Endothelial cell of umbilical vein (primary cell): ENCODE results near the gene PEX10. TPM values are rescaled to one million over a fixed set of nuclear protein-coding genes. Genes with fewer than 3 reads are reported as not detected.

ENCODE experiments used
- BruUV-seq: library from RNA; stranded (reverse); fragments of 400-500 nt; replicated peaks from 2 replicates; lab custom pipeline; 2021; lab: Mats Ljungman, UMichigan
- CTCF ChIA-PET: fragments of 300-600, 350-600 bp; sonication (Branson Sonifier 250); formaldehyde crosslinking; loops from one replicate; lab custom pipeline; 2021; ENCODE audit warnings: antibody characterized with exemption, inconsistent platforms; lab: Charles Lee
- POLR2A ChIA-PET: fragments of 300-600, 350-600 bp; sonication (Branson Sonifier 250); formaldehyde crosslinking; loops from one replicate; lab custom pipeline; 2021; ENCODE audit warnings: antibody characterized with exemption, inconsistent platforms; lab: Charles Lee
- DNase-seq: peaks from one replicate; pipeline ENCODE4 v3.0.0-alpha.2; 2011; ENCODE audit warnings: low read depth, low spot score
- FAIRE-seq: peaks from 2 replicates; lab custom pipeline; 2011; peaks lifted over from hg19 to GRCh38; lab: Jason Lieb, UNC
- H2AFZ ChIP-seq: 2 replicates; pipeline ENCODE4 v1.6.0; 2012; ENCODE audit warnings: low read depth, low read length, control low read depth, inconsistent platforms
- H3K27ac ChIP-seq: 2 replicates; pipeline ENCODE4 v1.5.1; 2011; ENCODE audit warnings: low read depth, mild to moderate bottlenecking, control low read depth, low read length, moderate library complexity; ENCODE audit not compliant: insufficient read depth
- H3K27me3 ChIP-seq, 2 experiments: 2 replicates each; pipeline versions ENCODE4 v1.6.0 to v1.6.1; 2011; ENCODE audit warnings: low read length in 2 of 2, mixed read lengths in 1 of 2; ENCODE audit not compliant: control insufficient read depth in 2 of 2, insufficient read depth in 2 of 2
- H3K36me3 ChIP-seq, 2 experiments: 2 replicates in 1 of 2; 3 replicates in 1 of 2; pipeline ENCODE4 v1.5.1; 2011; ENCODE audit warnings: low read length in 2 of 2, mild to moderate bottlenecking in 1 of 2, moderate library complexity in 1 of 2; ENCODE audit not compliant: control insufficient read depth in 2 of 2, insufficient read depth in 2 of 2; ENCODE audit errors: extremely low read depth in 1 of 2
- H3K4me1 ChIP-seq: 3 replicates; pipeline ENCODE4 v1.5.1; 2011; ENCODE audit warnings: mild to moderate bottlenecking, low read length; ENCODE audit not compliant: control insufficient read depth, insufficient read depth; ENCODE audit errors: extremely low read depth
- H3K4me2 ChIP-seq: 2 replicates; pipeline ENCODE4 v1.6.1; 2011; ENCODE audit warnings: low read length, control low read depth, mixed read lengths; ENCODE audit not compliant: insufficient read depth
- H3K4me3 ChIP-seq, 3 experiments: fragments of 200-600 bp in 1 of 3; sonication (generic), shearing (Covaris generic) in 1 of 3; replicated peaks in 1 of 3; 2 replicates each; pipeline ENCODE4 v1.5.1; 2011 to 2016; ENCODE audit warnings: control low read depth in 3 of 3, low read length in 3 of 3, mild to moderate bottlenecking in 2 of 3, inconsistent platforms in 1 of 3, low read depth in 1 of 3, moderate library complexity in 1 of 3; ENCODE audit not compliant: insufficient read depth in 1 of 3
- H3K79me2 ChIP-seq: 2 replicates; pipeline ENCODE4 v1.6.0; 2012; ENCODE audit warnings: low read length, inconsistent platforms; ENCODE audit not compliant: control insufficient read depth, insufficient read depth
- H3K9ac ChIP-seq: replicated peaks from 2 replicates; pipeline ENCODE3; 2011; ENCODE audit warnings: low read length, control low read depth; ENCODE audit not compliant: insufficient read depth; ENCODE audit errors: extremely low read depth
- H3K9me1 ChIP-seq: replicated peaks from 3 replicates; pipeline ENCODE4 v1.6.0; 2011; ENCODE audit warnings: mild to moderate bottlenecking, low read length; ENCODE audit not compliant: control insufficient read depth, insufficient read depth; ENCODE audit errors: extremely low read depth
- H3K9me3 ChIP-seq: replicated peaks from 2 replicates; pipeline ENCODE4 v1.5.1; 2012; ENCODE audit warnings: low read length, inconsistent platforms; ENCODE audit not compliant: control insufficient read depth, insufficient read depth
- H4K20me1 ChIP-seq: replicated peaks from 2 replicates; pipeline ENCODE3; 2011; ENCODE audit warnings: mild to moderate bottlenecking, low read length; ENCODE audit not compliant: control insufficient read depth, insufficient read depth; ENCODE audit errors: extremely low read depth
- CTCF ChIP-seq, 2 donors: IDR thresholded peaks; 1 replicate in 1 of 2; 2 replicates in 1 of 2; pipeline ENCODE4 v1.5.1; 2011; ENCODE audit warnings: low read length in 2 of 2, mild to moderate bottlenecking in 2 of 2, moderate library complexity in 2 of 2, control low read depth in 1 of 2, inconsistent platforms in 1 of 2, low read depth in 1 of 2; ENCODE audit not compliant: insufficient read depth in 1 of 2; ENCODE audit errors: extremely low read depth in 1 of 2
- EZH2 ChIP-seq: IDR thresholded peaks from 2 replicates; pipeline ENCODE4 v1.6.1; 2012; ENCODE audit warnings: borderline replicate concordance, low read depth, mild to moderate bottlenecking, moderate library complexity, low read length, inconsistent platforms; ENCODE audit not compliant: severe bottlenecking
- GATA2 ChIP-seq: IDR thresholded peaks from 2 replicates; pipeline ENCODE4 v1.7.0; 2011; ENCODE audit warnings: low read depth, mild to moderate bottlenecking, moderate library complexity, mixed read lengths, low read length; ENCODE audit not compliant: insufficient read length, insufficient read depth
- POLR2AphosphoS5 ChIP-seq: IDR thresholded peaks from 2 replicates; pipeline ENCODE4 v1.6.1; 2012; ENCODE audit warnings: low read depth, mild to moderate bottlenecking, control low read depth, low read length, moderate library complexity; ENCODE audit not compliant: insufficient read depth
- dilution Hi-C: fragments of 300-500 bp; cut with MboI; formaldehyde crosslinking; loops from one replicate; pipeline ENCODE4 v1.15.0; 2019; ENCODE audit warnings: low sequenced_read_pairs; ENCODE audit not compliant: extremely low pct_ligation_motif_present
- intact Hi-C: fragments of 100-400 bp; cut with micrococcal nuclease; formaldehyde crosslinking; loops from one replicate; pipeline ENCODE4 v1.10.0; 2022
- polyA plus RNA-seq, 4 experiments: library from polyadenylated mRNA; depleted of rRNA in 3 of 4; stranded (reverse) in 3 of 4; unstranded in 1 of 4; fragments of >200 nt; gene quantifications; 2 replicates each; pipeline versions ENCODE4 v1.2.1 to v1.2.3, GENCODE V29; 2011 to 2012; ENCODE audit warnings: missing spikeins in 1 of 4
- total RNA-seq: library from RNA; stranded (reverse); gene quantifications from 2 replicates; pipeline ENCODE4 v1.2.3, GENCODE V29; 2021

PEX10 gene
- total and polyA plus RNA-seq, 2 donors (not counting 3 experiments of a cell fraction or from before 2014, with no cell fraction given), result 25.1 to 26.7 TPM

GRCh38 chr1:2432441-2432844 lies 20.1 kb upstream of the PEX10 start:
- no peak overlapping the region for H3K27ac ChIP-seq
- no peaks in the 10 kb centered on the region for H3K4me1 ChIP-seq
- dilution Hi-C loops, result no loop called here
- H3K9me1 ChIP-seq, result no peaks in the 10 kb centered on the region
- no peaks in the 10 kb centered on the region for H3K79me2 ChIP-seq
- FAIRE-seq, result no peak
- no peaks in the 10 kb centered on the region for H3K9me3 ChIP-seq
- no peak overlapping the region for H3K9ac ChIP-seq
- H2AFZ ChIP-seq, result no peak overlapping the region
- H3K4me3 ChIP-seq, result no peak overlapping the region
- H3K27me3 ChIP-seq, result no peaks in the 10 kb centered on the region
- intact Hi-C loops, result no loop called here
- no peak for DNase-seq
- BruUV-seq, result no TSS peak
- POLR2A ChIA-PET, result no interaction called here
- H4K20me1 ChIP-seq, result no peaks in the 10 kb centered on the region
- TF ChIP-seq EZH2 (no peak), GATA2 (no peak), CTCF (IDR thresholded peaks at IDR 0.05; ENCODE audit: extremely low read depth in 1 of 2, insufficient read depth in 1 of 2, low read depth in 1 of 2, low read length in 2 of 2) (no peak)
- no peak overlapping the region for H3K4me2 ChIP-seq
- CTCF ChIA-PET, result interaction anchor here (2.0 kb wide), 1 partner anchor 115 kb away, joined by 4 read pairs; no protein-coding TSS in a partner anchor
- H3K36me3 ChIP-seq, result no peaks in the 10 kb centered on the region

- dilution Hi-C loops, result no loop called here
- TF ChIP-seq POLR2AphosphoS5, result no peak
- H4K20me1 ChIP-seq, result no peaks in the 10 kb centered on the region
- no peak overlapping the region for H3K9ac ChIP-seq
- no peak overlapping the region for H3K4me2 ChIP-seq
- DNase-seq (no peak), FAIRE-seq (no peak)
- H3K4me3 ChIP-seq, result no peak overlapping the region
- ChIA-PET CTCF (interaction anchor here (2.0 kb wide), 1 partner anchor 116 kb away, joined by 4 read pairs; no protein-coding TSS in a partner anchor), POLR2A (no interaction called here)
- no peaks in the 10 kb centered on the region for H3K36me3 ChIP-seq
- no peaks in the 10 kb centered on the region for H3K27me3 ChIP-seq
- H3K79me2 ChIP-seq, result no peaks in the 10 kb centered on the region
- intact Hi-C loops, result no loop called here
- H3K27ac ChIP-seq, result no peak overlapping the region
- no TSS peak for BruUV-seq
- no peak overlapping the region for H2AFZ ChIP-seq
- no peaks in the 10 kb centered on the region for H3K9me3 ChIP-seq
- no peaks in the 10 kb centered on the region for H3K9me1 ChIP-seq
- H3K4me1 ChIP-seq, result no peaks in the 10 kb centered on the region
Measured at GRCh38 chr1:2431518-2431917, 19.2 kb upstream of the PEX10 start.
